Esophagus muscularis mucosa (tissue), 4 donors: ENCODE measurements around the gene NAV2.

ENCODE experiments used
- CTCF ChIP-seq, 3 experiments: fragments of 200-600 bp in 2 of 3; fragments of 450-650 bp in 1 of 3; sonication (generic) in 2 of 3; IDR thresholded peaks; one replicate each; pipeline ENCODE4 v1.5.1; 2017 to 2019; ENCODE audit warnings: antibody characterized with exemption in 3 of 3, mild to moderate bottlenecking in 2 of 3, moderate library complexity in 1 of 3
- EP300 ChIP-seq: sonication (generic); formaldehyde crosslinking; IDR thresholded peaks from one replicate; pipeline ENCODE4 v1.6.1; 2017; ENCODE audit warnings: antibody characterized with exemption
- POLR2A ChIP-seq: fragments of 450-650 bp; IDR thresholded peaks from one replicate; pipeline ENCODE4 v1.6.1; 2017; ENCODE audit warnings: antibody characterized with exemption, moderate library complexity, mild to moderate bottlenecking, low read depth
- POLR2AphosphoS5 ChIP-seq, 2 donors: sonication (generic); formaldehyde crosslinking; IDR thresholded peaks; one replicate each; pipeline ENCODE4 v1.6.1; 2017; ENCODE audit warnings: antibody characterized with exemption in 2 of 2

DNA sequence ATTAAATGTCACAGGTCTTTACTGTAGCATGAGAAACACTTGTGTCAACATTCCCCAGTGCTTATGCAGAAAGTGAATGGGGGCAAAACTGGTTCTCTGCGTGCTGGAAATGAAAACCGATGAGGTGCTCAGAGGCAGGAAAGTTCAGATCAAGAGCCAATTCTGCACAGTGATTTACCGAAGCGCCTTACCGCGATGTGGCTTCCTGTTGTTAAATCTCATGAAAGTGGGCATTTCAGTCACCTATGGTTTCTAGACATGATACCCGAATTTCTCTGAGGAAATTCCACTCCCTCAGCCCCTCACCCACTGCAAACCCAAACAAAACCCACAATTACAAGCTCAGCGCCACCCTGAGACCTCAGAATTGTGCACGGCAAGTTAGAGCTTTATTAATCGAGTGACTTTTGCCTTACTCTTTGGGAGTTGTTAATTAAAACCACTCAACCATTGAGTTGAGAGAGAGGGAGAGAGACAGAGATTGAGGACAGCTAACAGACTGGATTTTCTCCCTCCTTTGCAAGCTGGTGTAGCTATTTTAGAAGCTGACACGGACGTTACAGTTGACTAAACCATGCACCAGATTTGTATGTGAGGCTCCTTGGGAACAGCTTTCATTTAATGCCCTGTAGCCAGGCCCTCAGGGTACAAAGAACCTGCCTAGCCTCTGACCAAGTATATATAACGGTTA, 251.2 kb downstream of the NAV2 start:
- no peak for TF ChIP-seq CTCF (IDR thresholded peaks at IDR 0.05)
- TF ChIP-seq EP300: no peak
- no peak for TF ChIP-seq POLR2AphosphoS5 (IDR thresholded peaks at IDR 0.05)
- no peak for TF ChIP-seq POLR2A
